ENCODE results near the gene C10orf95. TPM values are rescaled to one million over a fixed set of nuclear protein-coding genes. Genes with fewer than 3 reads are reported as not detected.
"Not testable (repeated sequence)": the region's sequence is repeated elsewhere in the genome, so short reads cannot be mapped to it uniquely, and the experiment has no call there.

C10orf95 gene
- total RNA-seq, 2 experiments from 2014 or later = 0.35 TPM; not detected in 1

DNA sequence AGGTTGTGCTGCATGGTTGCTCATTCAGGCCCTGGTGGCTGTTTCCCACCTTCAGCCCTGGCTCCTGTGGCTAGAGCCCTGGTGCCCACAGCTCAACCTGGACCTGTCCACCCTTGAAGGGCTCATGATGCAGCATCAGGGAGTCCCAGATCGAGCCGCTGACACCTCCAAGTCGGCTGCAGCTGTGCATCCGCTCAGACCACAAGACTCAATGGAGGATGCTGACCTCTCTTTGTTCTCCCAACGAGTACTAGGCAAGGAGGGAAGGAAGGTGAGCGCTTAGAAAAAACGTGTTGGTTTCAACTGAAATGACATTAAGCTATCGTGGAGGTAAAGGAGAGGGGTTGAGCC is 9.5 kb upstream of the C10orf95 start:
- ATAC-seq (peak; percentile 41), DNase-seq (no peak)
- H3K27me3 Mint-ChIP-seq = no peaks in the 10 kb centered on the region
- H3K36me3 Mint-ChIP-seq = peaks cover 1% of the 10 kb centered on the region
- H3K4me3 Mint-ChIP-seq = peak overlapping the region; percentile 82
- H3K4me1 Mint-ChIP-seq = peaks cover 30% of the 10 kb centered on the region
- CTCF ChIA-PET = interaction anchor here (1.0 to 2.7 kb wide), 12 partner anchors 11 to 231 kb away, joined by 3 to 23 read pairs (median 6); partner anchors contain the start of genes C10orf95 and FBXL15
- no peaks in the 10 kb centered on the region for H3K9me3 Mint-ChIP-seq (ENCODE audit: low read depth)
- peak overlapping the region; percentile 73 for H3K27ac Mint-ChIP-seq

DNA sequence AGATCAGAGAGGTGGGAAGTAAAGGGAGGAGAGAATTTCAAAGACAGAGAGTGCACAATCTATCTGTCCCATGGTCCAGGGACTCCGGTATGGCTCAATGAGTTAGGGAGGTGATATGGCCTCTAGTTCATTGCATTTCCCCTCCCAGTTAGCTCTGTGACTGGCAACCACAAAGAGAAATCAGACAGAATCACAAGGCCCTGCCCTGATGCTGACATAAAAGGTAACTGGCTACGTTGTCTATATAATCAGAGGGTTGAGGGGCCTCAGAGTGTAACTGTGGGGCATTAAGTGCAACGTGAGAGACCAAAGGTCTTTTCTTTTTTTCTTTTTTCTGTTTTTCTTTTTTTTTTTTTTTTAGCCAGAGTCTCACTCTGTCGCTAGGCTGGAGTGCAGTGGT is 7.3 kb upstream of the C10orf95 start:
- CTCF ChIA-PET = interaction anchor here (0.7 kb wide), 3 partner anchors 26 to 70 kb away, joined by 3 read pairs; no protein-coding TSS in a partner anchor
- Mint-ChIP-seq H3K27ac (no peak overlapping the region), H3K4me3 (no peak overlapping the region), H3K36me3 (peaks cover 8% of the 10 kb centered on the region), H3K4me1 (peaks cover 42% of the 10 kb centered on the region), H3K9me3 (ENCODE audit: low read depth) (no peaks in the 10 kb centered on the region), H3K27me3 (no peaks in the 10 kb centered on the region)
- ATAC-seq = no peak
- DNase-seq = no peak

DNA sequence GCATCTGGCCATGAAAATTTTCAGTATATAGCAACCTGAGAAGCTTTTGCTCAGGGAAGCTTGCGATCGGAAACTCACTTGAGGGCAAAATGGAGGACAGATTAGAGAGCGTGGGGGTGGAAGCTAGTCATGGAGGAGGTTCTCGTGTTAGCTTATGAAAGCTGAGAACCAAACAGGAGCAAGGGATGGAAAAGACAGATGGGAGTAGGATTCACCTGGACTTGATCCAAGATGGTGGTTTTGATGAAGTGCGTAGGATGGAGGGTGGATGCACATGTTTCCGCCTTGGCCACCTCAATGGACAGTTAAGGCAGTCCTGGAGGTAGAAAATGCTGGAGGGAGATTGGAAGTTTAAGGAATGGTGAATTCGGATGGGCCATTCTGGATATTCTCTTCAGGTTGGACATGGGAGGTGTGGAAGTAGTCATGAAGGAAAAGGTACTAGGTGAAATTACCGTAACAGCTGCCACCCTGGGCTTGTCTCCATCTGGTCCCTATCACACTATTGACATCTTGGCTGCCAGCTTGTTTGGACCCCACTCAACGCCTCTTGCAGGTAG is 6.3 kb upstream of the C10orf95 start:
- H3K27ac Mint-ChIP-seq = no peak overlapping the region
- CTCF ChIA-PET = no interaction called here
- ATAC-seq (no peak), DNase-seq (no peak)
- no peaks in the 10 kb centered on the region for H3K27me3 Mint-ChIP-seq
- no peak overlapping the region for H3K4me3 Mint-ChIP-seq
- peaks cover 12% of the 10 kb centered on the region for H3K36me3 Mint-ChIP-seq
- H3K9me3 Mint-ChIP-seq (ENCODE audit: low read depth) = no peaks in the 10 kb centered on the region
- peaks cover 47% of the 10 kb centered on the region for H3K4me1 Mint-ChIP-seq

DNA sequence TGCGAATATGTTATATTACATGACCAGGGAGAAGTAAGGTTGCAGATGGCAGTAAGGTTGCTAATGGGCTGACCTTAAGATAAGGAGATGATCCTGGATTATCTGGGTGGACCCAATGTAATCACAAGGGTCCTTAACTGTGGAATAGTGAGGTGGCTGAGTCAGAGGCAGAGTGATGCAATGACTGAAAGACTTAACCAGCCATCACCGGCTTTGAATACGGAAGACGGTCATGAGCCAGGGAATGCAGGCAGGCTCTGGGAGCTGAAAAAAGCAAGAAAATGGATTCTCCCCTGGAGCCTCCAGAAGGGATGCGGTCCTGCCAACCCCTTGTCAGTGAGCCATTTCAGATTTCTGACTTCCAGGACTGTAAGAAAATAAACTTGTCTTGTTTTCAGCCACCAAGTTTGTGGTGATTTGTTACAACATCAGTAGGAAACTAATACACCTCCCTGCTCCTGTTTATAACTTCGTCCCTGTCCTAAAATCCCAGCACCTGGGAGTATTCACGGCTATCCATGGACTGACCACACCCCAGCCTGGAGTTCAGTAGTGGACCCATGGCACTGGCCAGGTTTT is 4.6 kb upstream of the C10orf95 start:
- ATAC-seq (no peak), DNase-seq (no peak)
- Mint-ChIP-seq H3K36me3 (peaks cover 12% of the 10 kb centered on the region), H3K4me3 (no peak overlapping the region), H3K27me3 (no peaks in the 10 kb centered on the region), H3K9me3 (ENCODE audit: low read depth) (no peaks in the 10 kb centered on the region), H3K27ac (no peak overlapping the region), H3K4me1 (peaks cover 43% of the 10 kb centered on the region)
- CTCF ChIA-PET = no interaction called here

DNA sequence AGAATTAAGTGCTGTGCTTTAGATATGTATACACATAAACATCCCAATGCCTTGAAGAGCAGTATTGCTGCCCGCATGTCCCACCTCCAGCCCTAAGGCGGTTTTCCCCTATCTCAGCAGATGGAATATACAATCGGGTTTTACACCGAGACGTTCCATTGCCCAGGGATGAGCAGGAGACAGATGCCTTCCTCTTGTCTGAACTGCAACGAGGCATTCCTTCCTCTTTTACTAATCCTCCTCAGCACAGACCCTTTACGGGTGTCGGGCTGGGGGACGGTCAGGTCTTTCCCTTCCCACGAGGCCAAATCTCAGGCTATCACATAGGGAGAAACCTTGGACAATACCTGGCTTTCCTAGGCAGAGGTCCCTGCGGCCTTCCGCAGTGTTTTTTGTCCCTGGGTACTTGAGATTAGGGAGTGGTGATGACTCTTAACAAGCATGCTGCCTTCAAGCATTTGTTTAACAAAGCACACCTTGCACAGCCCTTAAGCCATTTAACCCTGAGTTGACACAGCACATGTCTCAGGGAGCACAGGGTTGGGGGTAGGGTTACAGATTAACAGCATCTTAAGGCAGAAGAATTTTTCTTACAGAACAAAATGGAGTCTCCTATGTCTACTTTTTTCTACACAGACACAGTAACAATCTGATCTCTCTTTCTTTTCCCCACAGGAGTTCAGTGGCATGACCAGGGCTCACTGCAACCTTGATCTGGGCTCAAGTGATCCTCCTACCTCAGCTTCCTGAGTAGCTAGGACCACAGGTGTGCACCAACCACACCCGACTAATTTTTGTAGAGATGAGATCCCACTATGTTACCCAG is 3.5 kb upstream of the C10orf95 start:
- H3K27ac Mint-ChIP-seq, H3K4me3 Mint-ChIP-seq, DNase-seq: not testable (repeated sequence)

DNA sequence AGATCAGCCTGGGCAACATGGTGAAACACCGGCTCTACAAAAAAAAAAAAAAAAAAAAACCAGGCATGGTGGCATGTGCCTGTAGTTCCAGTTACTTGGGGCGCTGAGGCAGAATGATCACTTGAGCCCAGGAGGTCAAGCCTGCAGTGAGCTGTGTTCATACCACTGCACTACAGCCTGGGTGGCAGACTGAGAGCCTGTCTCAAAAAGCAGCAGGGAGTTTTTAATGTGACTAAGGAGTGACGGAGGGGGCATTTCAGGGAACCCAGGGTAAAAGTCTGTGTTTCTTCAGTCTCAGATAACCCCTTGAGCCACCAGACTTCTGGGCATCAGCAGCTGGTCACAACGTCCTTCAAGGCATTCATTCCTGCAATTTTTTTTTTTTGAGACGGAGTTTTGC is 2.2 kb upstream of the C10orf95 start:
- ATAC-seq (no peak), DNase-seq (no peak)
- Mint-ChIP-seq H3K4me1 (peaks cover 44% of the 10 kb centered on the region), H3K9me3 (ENCODE audit: low read depth) (no peaks in the 10 kb centered on the region), H3K27me3 (no peaks in the 10 kb centered on the region), H3K27ac (peak overlapping the region; percentile 71), H3K4me3 (no peak overlapping the region), H3K36me3 (peaks cover 12% of the 10 kb centered on the region)
- CTCF ChIA-PET = interaction anchor here (0.7 to 3.1 kb wide), 7 partner anchors 15 to 284 kb away, joined by 3 to 11 read pairs (median 5); partner anchors contain the start of gene FBXL15

More for the DNA sequence above, 3.5 kb upstream of the C10orf95 start:
- H3K9me3 Mint-ChIP-seq (ENCODE audit: low read depth); ATAC-seq; CTCF ChIA-PET; H3K27me3 Mint-ChIP-seq: not testable (repeated sequence)
- Mint-ChIP-seq H3K4me1 (peaks cover 35% of the 10 kb centered on the region), H3K36me3 (peaks cover 12% of the 10 kb centered on the region)

DNA sequence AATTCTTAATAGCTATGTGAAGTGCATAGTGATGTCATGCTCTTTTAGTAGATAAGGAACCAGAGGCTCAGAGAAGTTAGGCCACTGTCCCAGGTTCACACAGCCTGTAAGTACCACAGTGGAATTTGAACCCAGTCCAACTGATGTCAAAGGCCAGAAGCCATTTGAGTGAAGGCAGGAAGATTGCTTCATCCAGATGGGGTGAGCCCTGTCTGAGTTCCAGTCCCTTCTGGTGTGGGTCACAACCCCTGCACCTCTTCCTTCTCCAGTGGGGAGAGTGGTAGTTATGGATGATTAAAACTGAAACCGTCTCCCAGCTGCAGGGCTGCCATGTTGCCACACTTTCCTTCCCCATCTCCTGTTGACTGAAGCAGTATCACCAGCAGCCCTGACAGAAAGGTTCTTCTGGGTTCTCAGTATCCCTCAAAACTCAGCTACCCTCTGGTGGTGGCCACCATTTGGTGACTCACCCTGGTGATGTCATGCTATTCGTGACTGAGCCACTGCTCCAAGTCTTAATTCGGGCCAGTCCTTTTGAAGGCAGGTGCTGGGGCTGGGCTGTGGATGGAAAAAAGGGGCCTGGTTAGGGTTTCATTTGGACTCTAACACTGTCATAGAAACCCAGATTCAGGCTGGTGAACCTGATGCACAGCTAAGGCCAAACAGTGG is 1.5 kb upstream of the C10orf95 start:
- ATAC-seq = peak; percentile 46

DNA sequence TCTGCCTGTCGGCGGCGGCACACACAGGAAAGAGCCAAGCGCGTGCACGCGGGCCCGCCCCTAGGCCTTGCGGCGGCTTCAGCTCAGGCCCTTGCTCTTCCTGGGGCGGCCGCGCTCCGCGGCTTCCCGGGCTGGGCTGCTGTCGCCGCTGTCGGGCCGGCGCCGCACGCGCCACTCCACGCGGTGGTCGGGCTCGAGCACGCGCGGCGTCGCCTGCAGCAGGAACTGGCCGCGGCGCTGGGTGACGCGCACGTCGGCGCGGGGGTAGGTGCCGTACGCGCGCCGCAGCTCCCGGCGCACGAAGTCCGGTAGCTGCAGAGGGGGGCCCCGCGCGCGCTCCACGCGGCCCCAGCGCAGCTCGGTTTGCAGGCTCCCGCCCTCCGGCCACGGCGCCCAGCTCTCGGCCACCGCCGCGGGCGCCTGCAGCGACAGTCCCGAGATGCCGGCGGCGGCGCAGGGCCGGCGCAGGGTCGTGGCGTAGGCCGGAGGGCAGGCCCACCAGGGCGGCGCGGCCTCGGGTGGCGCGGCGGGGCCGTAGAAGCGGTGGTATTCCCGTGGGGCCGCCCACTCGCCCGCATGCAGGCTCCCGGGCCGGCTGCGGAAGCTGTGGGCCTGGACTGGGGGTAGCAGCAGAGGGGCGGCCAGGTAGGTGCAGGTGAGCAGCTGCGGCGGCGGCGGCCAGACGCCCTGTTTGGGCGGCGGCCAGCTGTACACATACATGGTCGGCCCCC is 804 bp downstream of the C10orf95 start:
- no peaks in the 10 kb centered on the region for H3K27me3 Mint-ChIP-seq
- CTCF ChIA-PET = interaction anchor here (0.6 to 3.9 kb wide), 18 partner anchors 11 to 299 kb away, joined by 3 to 23 read pairs (median 6); partner anchors contain the start of genes CUEDC2, FBXL15, NFKB2 and SUFU
- peak overlapping the region; percentile 86 for H3K4me3 Mint-ChIP-seq
- peaks cover 9% of the 10 kb centered on the region for H3K36me3 Mint-ChIP-seq
- ATAC-seq (peak; percentile 79), DNase-seq (peak; percentile 92)
- no peaks in the 10 kb centered on the region for H3K9me3 Mint-ChIP-seq (ENCODE audit: low read depth)
- peaks cover 43% of the 10 kb centered on the region for H3K4me1 Mint-ChIP-seq
- H3K27ac Mint-ChIP-seq = peak overlapping the region; percentile 91

More for the DNA sequence above, 1.5 kb upstream of the C10orf95 start:
- Mint-ChIP-seq H3K4me1 (peaks cover 45% of the 10 kb centered on the region), H3K27ac (peak overlapping the region; percentile 78), H3K36me3 (peaks cover 12% of the 10 kb centered on the region), H3K9me3 (ENCODE audit: low read depth) (no peaks in the 10 kb centered on the region), H3K27me3 (no peaks in the 10 kb centered on the region), H3K4me3 (peak overlapping the region; percentile 2)
- DNase-seq = peak; percentile 85
- CTCF ChIA-PET = interaction anchor here (0.6 to 3.9 kb wide), 14 partner anchors 15 to 361 kb away, joined by 3 to 21 read pairs (median 4); partner anchors contain the start of genes FBXL15, NFKB2 and SUFU

DNA sequence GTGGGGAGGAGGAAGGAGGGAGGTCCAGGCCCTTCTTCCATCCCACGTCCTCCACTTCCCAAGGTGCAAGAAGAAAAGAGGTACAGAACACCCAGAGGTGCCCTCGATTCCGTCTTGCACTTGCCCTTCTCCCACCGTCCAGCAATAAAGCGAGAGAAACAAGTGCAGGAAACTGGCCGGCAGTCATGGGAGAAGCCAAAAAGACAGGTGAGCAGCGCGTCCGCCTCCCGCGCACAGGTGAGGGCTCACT is 1.3 kb downstream of the C10orf95 start:
- H3K27me3 Mint-ChIP-seq = no peaks in the 10 kb centered on the region
- H3K27ac Mint-ChIP-seq = peak overlapping the region; percentile 91
- peaks cover 6% of the 10 kb centered on the region for H3K36me3 Mint-ChIP-seq
- DNase-seq (no peak), ATAC-seq (no peak)
- CTCF ChIA-PET = interaction anchor here (0.6 to 3.9 kb wide), 16 partner anchors 11 to 299 kb away, joined by 3 to 23 read pairs (median 6); partner anchors contain the start of genes CUEDC2, FBXL15, NFKB2 and SUFU
- H3K4me3 Mint-ChIP-seq = peak overlapping the region; percentile 86
- H3K4me1 Mint-ChIP-seq = peaks cover 39% of the 10 kb centered on the region
- H3K9me3 Mint-ChIP-seq (ENCODE audit: low read depth) = no peaks in the 10 kb centered on the region

DNA sequence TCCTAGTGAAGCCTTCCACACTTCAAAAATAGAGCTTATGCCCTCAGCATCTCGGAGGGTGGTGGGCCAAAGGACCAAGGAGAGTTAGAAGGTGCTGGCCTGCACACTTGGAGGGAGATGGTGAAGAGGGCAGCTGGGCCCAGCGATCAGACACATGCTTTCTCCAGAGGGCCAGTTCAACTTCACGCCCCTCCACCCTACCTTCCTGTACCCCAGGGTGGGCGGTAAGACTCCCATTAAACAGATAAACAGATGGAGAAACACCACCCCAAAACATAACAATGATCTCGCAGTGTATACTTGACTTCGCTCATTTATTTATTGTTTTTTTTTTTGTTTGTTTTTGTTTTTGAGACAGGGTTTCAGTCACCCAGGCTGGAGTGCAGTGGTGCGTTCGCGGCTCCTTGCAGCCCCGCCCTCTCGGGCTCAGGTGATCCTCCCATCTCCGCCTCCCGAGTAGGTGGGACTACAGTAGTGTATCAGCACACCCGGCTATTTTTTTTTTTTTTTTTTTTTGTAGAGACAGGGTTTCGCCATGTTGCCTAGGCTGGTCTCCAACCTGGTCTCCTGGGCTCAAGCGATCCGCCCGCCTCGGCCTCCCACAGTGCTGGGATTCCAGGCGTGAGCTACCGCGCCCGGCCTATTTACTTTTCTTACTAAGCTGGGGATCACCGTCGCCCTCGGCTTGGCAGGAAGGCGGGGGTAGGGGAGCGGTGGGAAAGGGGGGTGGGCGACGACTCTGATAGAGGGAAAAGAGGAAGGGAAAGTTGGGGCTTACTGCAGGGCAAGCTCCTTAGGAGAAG is 1.8 kb downstream of the C10orf95 start:
- H3K9me3 Mint-ChIP-seq (ENCODE audit: low read depth) = no peaks in the 10 kb centered on the region
- peaks cover 8% of the 10 kb centered on the region for H3K36me3 Mint-ChIP-seq
- peak overlapping the region; percentile 86 for H3K4me3 Mint-ChIP-seq
- CTCF ChIA-PET = interaction anchor here (0.6 to 3.9 kb wide), 14 partner anchors 12 to 219 kb away, joined by 3 to 23 read pairs (median 6); partner anchors contain the start of genes CUEDC2, FBXL15, NFKB2 and SUFU
- peak; percentile 72 for ATAC-seq
- DNase-seq = peak; percentile 95
- H3K27ac Mint-ChIP-seq = peak overlapping the region; percentile 91
- peaks cover 35% of the 10 kb centered on the region for H3K4me1 Mint-ChIP-seq
- no peaks in the 10 kb centered on the region for H3K27me3 Mint-ChIP-seq

DNA sequence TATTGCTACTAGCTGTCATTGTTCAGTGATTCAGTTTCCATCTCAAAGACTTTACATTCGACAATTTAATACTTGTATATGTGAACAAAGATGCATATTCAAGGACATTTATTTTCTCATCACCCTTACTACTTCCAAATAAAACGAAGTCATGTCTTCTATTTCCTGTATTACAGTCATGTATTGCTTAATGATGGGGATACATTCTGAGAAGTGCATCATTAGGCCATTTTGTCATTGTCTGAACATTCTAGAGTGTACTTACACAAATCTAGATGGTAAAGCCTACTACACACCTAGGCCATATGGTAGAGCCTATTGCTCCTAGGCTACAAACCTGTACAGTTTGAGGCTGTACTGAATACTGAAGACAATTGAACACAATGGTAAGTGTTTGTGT is 6.5 kb downstream of the C10orf95 start:
- no peaks in the 10 kb centered on the region for H3K9me3 Mint-ChIP-seq (ENCODE audit: low read depth)
- H3K27me3 Mint-ChIP-seq = no peaks in the 10 kb centered on the region
- CTCF ChIA-PET = interaction anchor here (1.9 kb wide), 1 partner anchor 9 kb away, joined by 6 read pairs; no protein-coding TSS in a partner anchor
- H3K4me3 Mint-ChIP-seq = no peak overlapping the region
- H3K27ac Mint-ChIP-seq = no peak overlapping the region
- H3K36me3 Mint-ChIP-seq = peaks cover 2% of the 10 kb centered on the region
- H3K4me1 Mint-ChIP-seq = peaks cover 10% of the 10 kb centered on the region
- DNase-seq = no peak
- ATAC-seq = no peak

DNA sequence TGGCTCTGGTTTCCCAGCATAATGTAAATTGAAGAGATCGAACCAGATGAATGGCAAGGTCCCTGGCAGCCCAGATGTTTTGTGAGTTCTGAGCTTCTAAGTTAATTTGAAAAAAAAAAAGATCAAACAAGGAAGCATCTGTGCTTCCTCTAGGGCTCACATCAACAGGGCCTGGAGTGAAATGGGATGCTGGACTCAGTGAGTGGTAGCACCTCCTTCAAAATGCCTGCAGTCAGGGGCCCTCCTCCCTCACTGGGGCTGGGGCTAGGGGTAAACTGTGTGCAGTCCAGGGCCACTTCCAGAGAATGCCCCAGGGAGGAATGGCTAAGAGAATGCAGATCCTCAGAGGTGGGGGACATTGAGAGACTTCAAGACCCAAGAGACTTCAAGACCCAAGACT is 13.0 kb downstream of the C10orf95 start:
- Mint-ChIP-seq H3K27me3 (no peaks in the 10 kb centered on the region), H3K36me3 (peaks cover 13% of the 10 kb centered on the region), H3K9me3 (ENCODE audit: low read depth) (no peaks in the 10 kb centered on the region)

More for the DNA sequence above, 13.0 kb downstream of the C10orf95 start:
- Mint-ChIP-seq H3K4me3 (no peak overlapping the region), H3K4me1 (peaks cover 40% of the 10 kb centered on the region), H3K27ac (no peak overlapping the region)
- ATAC-seq = no peak
- DNase-seq = no peak
- CTCF ChIA-PET = interaction anchor here (0.7 to 1.5 kb wide), 2 partner anchors 15 to 23 kb away, joined by 3 to 4 read pairs; no protein-coding TSS in a partner anchor
